Measurements from ENCODE around the gene IMPACT.

IMPACT gene

GRCh38 chr18:24482821-24483220 lies 56.4 kb downstream of the IMPACT start:
- no peak for DNase-seq

GRCh38 chr18:24485681-24486080 lies 59.2 kb downstream of the IMPACT start:
- no peak for DNase-seq

GRCh38 chr18:24486684-24487083 lies 60.2 kb downstream of the IMPACT start:
- no peak for DNase-seq

- peak; percentile 13 for DNase-seq
Measured at GRCh38 chr18:24488824-24489493, 62.5 kb downstream of the IMPACT start.

- no peak for DNase-seq
Measured at GRCh38 chr18:24490539-24490938, 64.1 kb downstream of the IMPACT start.

- no peak for DNase-seq
Measured at GRCh38 chr18:24491927-24492834, 65.7 kb downstream of the IMPACT start.

GRCh38 chr18:24494586-24494985 lies 68.1 kb downstream of the IMPACT start:
- DNase-seq = no peak

- DNase-seq = no peak
Measured at GRCh38 chr18:24497031-24497754, 70.7 kb downstream of the IMPACT start.

GRCh38 chr18:24499814-24500213 lies 73.3 kb downstream of the IMPACT start:
- DNase-seq = no peak

- DNase-seq = no peak
Measured at GRCh38 chr18:24500217-24500616, 73.7 kb downstream of the IMPACT start.

- no peak for DNase-seq
Measured at GRCh38 chr18:24500766-24501165, 74.3 kb downstream of the IMPACT start.

- no peak for DNase-seq
Measured at GRCh38 chr18:24502667-24503523, 76.4 kb downstream of the IMPACT start.
